MM.1S (cell line): ENCODE results near the gene NIM1K.
"Not testable (repeated sequence)": the region's sequence is repeated elsewhere in the genome, so short reads cannot be mapped to it uniquely, and the experiment has no call there.

Experiments used
- DNase-seq: peaks from one replicate; pipeline ENCODE4 v3.0.0-alpha.2; 2015
- H2AFZ ChIP-seq: fragments of 300-600 bp; sonication (generic); 2 replicates; pipeline ENCODE4 v1.6.0; 2016; ENCODE audit warnings: antibody characterized with exemption, low read length
- H3F3A ChIP-seq: fragments of 300-600 bp; sonication (generic); 2 replicates; pipeline ENCODE4 v1.6.1; 2016; ENCODE audit warnings: mild to moderate bottlenecking, antibody characterized with exemption, low read length, moderate library complexity, mixed read lengths; ENCODE audit not compliant: insufficient read depth
- H3K27ac ChIP-seq: fragments of 300-600 bp; sonication (generic); 2 replicates; pipeline ENCODE4 v1.5.1; 2016; ENCODE audit warnings: mild to moderate bottlenecking, low read length
- H3K27me3 ChIP-seq: fragments of 300-600 bp; sonication (generic); replicated peaks from 2 replicates; pipeline ENCODE4 v1.6.0; 2016; ENCODE audit warnings: low read length; ENCODE audit not compliant: insufficient read depth
- H3K36me3 ChIP-seq: fragments of 300-600 bp; sonication (generic); replicated peaks from 2 replicates; pipeline ENCODE4 v1.6.1; 2016; ENCODE audit warnings: mild to moderate bottlenecking, low read length, mixed read lengths; ENCODE audit not compliant: insufficient read depth
- H3K4me1 ChIP-seq: fragments of 300-600 bp; sonication (generic); 2 replicates; pipeline ENCODE4 v1.6.1; 2016; ENCODE audit warnings: low read length, mixed read lengths
- H3K4me2 ChIP-seq: fragments of 300-600 bp; sonication (generic); 2 replicates; pipeline ENCODE4 v1.6.0; 2016; ENCODE audit warnings: low read depth, low read length
- H3K4me3 ChIP-seq: fragments of 300-600 bp; sonication (generic); 2 replicates; pipeline ENCODE4 v1.5.1; 2016; ENCODE audit warnings: low read length, mixed read lengths
- H3K79me2 ChIP-seq: fragments of 300-600 bp; sonication (generic); 2 replicates; pipeline ENCODE4 v1.6.1; 2016; ENCODE audit warnings: mixed run types, low read length, mixed read lengths
- H3K9ac ChIP-seq: fragments of 300-600 bp; sonication (generic); 2 replicates; pipeline ENCODE4 v1.6.1; 2016; ENCODE audit warnings: low read length, mixed read lengths
- H3K9me2 ChIP-seq: fragments of 300-600 bp; sonication (generic); replicated peaks from 2 replicates; pipeline ENCODE4 v1.6.1; 2016; ENCODE audit warnings: mild to moderate bottlenecking, low read length, mixed read lengths; ENCODE audit not compliant: insufficient read depth
- H3K9me3 ChIP-seq: fragments of 300-600 bp; sonication (generic); replicated peaks from 2 replicates; pipeline ENCODE4 v1.6.1; 2016; ENCODE audit warnings: mild to moderate bottlenecking, low read length, mixed read lengths; ENCODE audit not compliant: insufficient read depth
- H4K20me1 ChIP-seq: fragments of 300-600 bp; sonication (generic); 2 replicates; pipeline ENCODE4 v1.6.1; 2016; ENCODE audit warnings: mild to moderate bottlenecking, low read length, moderate library complexity, mixed read lengths; ENCODE audit not compliant: insufficient read depth
- CTCF ChIP-seq: fragments of 300-600 bp; sonication (generic); IDR thresholded peaks from 2 replicates; pipeline ENCODE4 v1.5.1; 2016; ENCODE audit warnings: antibody characterized with exemption, low read length, mixed read lengths
- EZH2 ChIP-seq: fragments of 300-600 bp; sonication (generic); optimal IDR thresholded peaks from 2 replicates; pipeline ENCODE3; 2017; ENCODE audit warnings: low read depth, mild to moderate bottlenecking, antibody characterized with exemption, low read length, mixed read lengths
- EZH2phosphoT487 ChIP-seq: fragments of 300-600 bp; sonication (generic); IDR thresholded peaks from 2 replicates; pipeline ENCODE4 v1.6.1; 2018; ENCODE audit warnings: antibody characterized with exemption, low read length

NIM1K gene

GRCh38 chr5:43174586-43174985, 17.4 kb upstream of the NIM1K start:
- Histone ChIP-seq H3K9ac (no peak overlapping the region), H3K27me3 (no peaks in the 10 kb centered on the region), H3K4me3 (no peak overlapping the region), H3K4me1 (no peaks in the 10 kb centered on the region), H3K27ac (no peak overlapping the region), H4K20me1 (no peaks in the 10 kb centered on the region), H3F3A (no peaks in the 10 kb centered on the region), H2AFZ (no peak overlapping the region), H3K79me2 (no peaks in the 10 kb centered on the region), H3K36me3 (no peaks in the 10 kb centered on the region), H3K9me2 (no peaks in the 10 kb centered on the region), H3K4me2 (no peak overlapping the region), H3K9me3 (no peaks in the 10 kb centered on the region)
- TF ChIP-seq EZH2, result no peak
- no peak for TF ChIP-seq CTCF
- no peak for TF ChIP-seq EZH2phosphoT487
- DNase-seq, result no peak

DNA sequence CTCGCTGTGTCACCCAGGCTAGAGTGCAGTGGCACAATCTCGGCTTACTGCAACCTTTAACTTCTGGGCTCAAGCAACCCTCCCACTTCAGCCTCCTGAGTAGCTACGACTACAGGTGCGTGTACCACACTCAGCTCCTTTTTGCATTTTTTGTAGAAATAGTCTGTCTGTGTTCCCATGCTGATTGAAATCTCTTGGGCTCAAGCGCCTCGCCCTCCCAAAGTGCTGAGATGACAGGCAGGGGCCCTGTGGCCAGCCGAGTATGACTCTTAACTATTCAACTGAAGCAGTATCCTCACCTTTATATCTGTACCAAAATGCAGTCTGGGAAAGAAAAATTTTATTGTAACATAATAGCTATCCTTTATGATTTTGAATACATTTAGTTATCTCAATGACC, 12.2 kb upstream of the NIM1K start:
- Histone ChIP-seq H3K27ac (no peak overlapping the region), H3K4me1 (no peaks in the 10 kb centered on the region), H3F3A (no peaks in the 10 kb centered on the region), H3K79me2 (no peaks in the 10 kb centered on the region), H3K9me2 (no peaks in the 10 kb centered on the region), H3K9ac (no peak overlapping the region), H3K4me3 (no peak overlapping the region), H3K27me3 (no peaks in the 10 kb centered on the region), H3K4me2 (no peak overlapping the region), H3K9me3 (no peaks in the 10 kb centered on the region), H2AFZ (no peak overlapping the region), H3K36me3 (no peaks in the 10 kb centered on the region), H4K20me1 (no peaks in the 10 kb centered on the region)
- DNase-seq, result no peak
- no peak for TF ChIP-seq EZH2
- no peak for TF ChIP-seq CTCF
- no peak for TF ChIP-seq EZH2phosphoT487

- no peaks in the 10 kb centered on the region for H3K9me2 ChIP-seq
- no peak overlapping the region for H3K27ac ChIP-seq
- no peaks in the 10 kb centered on the region for H3K36me3 ChIP-seq
- no peaks in the 10 kb centered on the region for H3K4me1 ChIP-seq
- no peak overlapping the region for H3K4me2 ChIP-seq
- H3K27me3 ChIP-seq, result no peaks in the 10 kb centered on the region
- H4K20me1 ChIP-seq, result no peaks in the 10 kb centered on the region
- H3K79me2 ChIP-seq, result no peaks in the 10 kb centered on the region
- no peak overlapping the region for H3K9ac ChIP-seq
- DNase-seq, result no peak
- TF ChIP-seq EZH2phosphoT487 (no peak), EZH2 (no peak), CTCF (no peak)
- no peak overlapping the region for H3K4me3 ChIP-seq
- no peaks in the 10 kb centered on the region for H3F3A ChIP-seq
- H3K9me3 ChIP-seq, result no peaks in the 10 kb centered on the region
- H2AFZ ChIP-seq, result no peak overlapping the region
These were observed 9.6 kb upstream of the NIM1K start for GRCh38 chr5:43182421-43182820.

DNA sequence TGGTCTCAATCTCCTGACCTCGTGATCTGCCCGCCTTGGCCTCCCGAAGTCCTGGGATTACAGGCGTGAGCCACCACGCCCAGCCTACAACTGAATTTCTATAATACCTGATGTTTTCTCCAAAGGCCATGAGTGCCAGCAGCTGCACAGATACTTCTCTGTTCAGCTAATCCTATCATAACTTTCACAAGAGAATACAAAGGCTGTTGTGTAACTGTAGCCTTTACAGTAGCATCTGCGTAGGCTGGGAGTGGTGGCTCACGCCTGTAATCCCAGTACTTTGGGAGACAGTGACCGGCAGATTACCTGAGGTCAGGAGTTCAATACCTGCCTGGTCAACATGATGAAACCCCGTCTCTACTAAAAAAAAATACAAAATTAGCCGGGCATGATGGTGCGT, 8.9 kb upstream of the NIM1K start:
- not testable (repeated sequence) for H3K27me3 ChIP-seq, H3K9ac ChIP-seq, H3K27ac ChIP-seq, H3F3A ChIP-seq, H4K20me1 ChIP-seq, H3K79me2 ChIP-seq, DNase-seq, H2AFZ ChIP-seq, H3K36me3 ChIP-seq, H3K4me1 ChIP-seq, H3K4me2 ChIP-seq, H3K9me2 ChIP-seq, H3K4me3 ChIP-seq, H3K9me3 ChIP-seq
